NCI-H1105 (cell line): ENCODE data around the gene NFU1.

Experiments used
- DNase-seq: peaks from one replicate; lab custom pipeline; 2025; lab: John Stamatoyannopoulos, UW

NFU1 gene

GRCh38 chr2:69436938-69437750, at the start of gene NFU1:
NFU1 (minus strand) TSS chr2:69437435; CDS start chr2:69437422, 13 bp downstream.
- DNase-seq = peak; percentile 85

DNA sequence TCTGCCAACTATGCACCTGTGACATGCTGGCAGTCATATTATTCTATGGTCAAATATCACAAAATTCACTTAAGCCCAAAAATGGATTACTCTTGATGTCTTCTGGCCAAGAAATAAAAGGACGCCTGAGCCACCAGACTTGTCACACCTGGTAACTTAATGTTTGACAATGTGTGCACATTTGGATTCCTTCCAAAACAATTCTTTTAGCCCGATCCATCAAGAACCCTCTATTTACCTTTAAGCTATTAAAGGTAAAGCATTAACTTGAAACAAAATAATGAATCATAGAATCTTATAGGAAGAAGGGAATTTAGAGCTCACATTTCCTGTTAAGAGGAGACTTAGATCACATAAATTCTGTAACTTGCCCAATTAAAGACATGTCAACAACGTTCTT, 46.5 kb upstream of the NFU1 start:
- peak; percentile 65 for DNase-seq

DNA sequence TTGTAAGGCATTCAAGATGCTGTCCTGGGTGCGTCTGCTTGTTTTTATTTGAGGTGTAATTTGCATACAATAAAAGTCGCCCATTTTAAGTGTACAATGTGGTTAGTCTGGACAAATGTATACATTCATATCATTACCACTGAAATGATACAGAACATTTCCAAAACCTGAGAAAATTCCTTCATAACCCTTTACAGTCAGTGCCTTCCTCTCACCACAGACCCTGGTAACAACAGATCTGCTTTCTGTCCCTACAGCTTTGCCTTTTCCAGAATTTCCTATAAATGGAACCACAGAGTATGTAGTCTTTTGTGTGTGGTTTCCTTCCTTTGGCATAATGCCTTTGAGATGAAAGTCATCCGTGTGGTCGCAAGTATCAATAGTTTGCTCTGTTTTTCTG, 45.8 kb upstream of the NFU1 start:
- DNase-seq = no peak

DNA sequence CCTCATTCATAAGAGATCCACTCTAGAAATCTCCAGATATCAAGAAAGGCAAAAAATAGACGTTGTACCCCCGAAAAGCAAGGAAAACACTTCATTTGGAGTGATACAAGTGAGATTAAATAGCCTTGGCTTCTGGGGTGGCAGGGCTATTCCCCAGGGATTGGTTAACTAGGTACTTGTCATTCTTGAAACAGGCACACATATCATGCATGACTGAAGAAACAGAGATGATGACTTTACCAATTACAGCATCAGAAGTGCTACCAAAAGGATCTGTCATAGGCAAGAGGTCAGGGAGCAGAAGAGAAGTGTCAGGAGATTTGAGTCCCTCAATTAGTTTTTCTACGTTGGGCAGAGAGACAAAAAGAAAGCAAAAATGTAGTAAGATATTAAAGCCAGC, 45.2 kb upstream of the NFU1 start:
- peak; percentile 6 for DNase-seq

GRCh38 chr2:69481421-69481820, 44.2 kb upstream of the NFU1 start:
- no peak for DNase-seq

- DNase-seq = no peak
Measured at GRCh38 chr2:69477627-69478026, 40.4 kb upstream of the NFU1 start.

- DNase-seq = no peak
Measured at GRCh38 chr2:69474688-69475087, 37.5 kb upstream of the NFU1 start.

GRCh38 chr2:69471793-69472192, 34.6 kb upstream of the NFU1 start:
- no peak for DNase-seq

DNA sequence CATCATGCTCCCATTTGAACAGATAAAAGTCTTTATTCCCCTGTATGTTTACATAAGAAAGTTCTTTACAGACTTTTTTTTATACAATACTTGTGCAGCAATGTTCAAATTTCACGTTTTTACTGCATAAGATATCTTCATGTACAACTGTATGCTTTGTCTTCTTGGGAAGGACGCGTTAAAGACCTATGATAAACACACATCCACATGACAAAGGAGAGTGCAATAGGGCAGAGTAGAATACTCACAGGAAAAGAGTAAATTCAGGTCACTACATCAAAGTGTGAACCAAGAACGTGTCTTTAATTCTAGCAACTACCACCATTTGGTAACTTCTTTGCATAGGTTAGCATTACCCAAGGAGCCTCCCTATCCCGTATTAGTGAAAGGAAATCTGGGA, 33.7 kb upstream of the NFU1 start:
- DNase-seq = no peak

- no peak for DNase-seq
Measured at GRCh38 chr2:69469784-69470183, 32.5 kb upstream of the NFU1 start.

GRCh38 chr2:69469375-69469774, 32.1 kb upstream of the NFU1 start:
- no peak for DNase-seq

DNA sequence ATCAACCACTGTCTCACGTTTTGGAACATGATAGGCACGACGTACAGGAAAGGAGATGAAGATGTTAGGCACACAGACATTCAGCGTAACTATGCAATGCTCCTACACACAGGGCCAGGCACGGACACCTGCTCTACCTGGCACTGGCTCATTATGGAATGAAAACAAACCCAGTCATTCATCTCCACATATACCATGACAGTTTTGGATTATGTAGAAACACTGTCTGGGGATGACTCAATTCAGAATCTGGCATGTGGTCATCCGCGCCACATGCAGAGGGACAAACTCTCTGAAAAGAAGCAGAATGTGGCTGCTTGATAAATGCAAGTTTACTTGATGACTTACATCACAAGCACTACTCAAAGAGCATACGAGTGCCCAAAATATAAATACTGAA, 29.5 kb upstream of the NFU1 start:
- no peak for DNase-seq

- no peak for DNase-seq
Measured at GRCh38 chr2:69465513-69466456, 28.6 kb upstream of the NFU1 start.

GRCh38 chr2:69464575-69464974, 27.3 kb upstream of the NFU1 start:
- no peak for DNase-seq

GRCh38 chr2:69462780-69463179, 25.5 kb upstream of the NFU1 start:
- DNase-seq = no peak

DNA sequence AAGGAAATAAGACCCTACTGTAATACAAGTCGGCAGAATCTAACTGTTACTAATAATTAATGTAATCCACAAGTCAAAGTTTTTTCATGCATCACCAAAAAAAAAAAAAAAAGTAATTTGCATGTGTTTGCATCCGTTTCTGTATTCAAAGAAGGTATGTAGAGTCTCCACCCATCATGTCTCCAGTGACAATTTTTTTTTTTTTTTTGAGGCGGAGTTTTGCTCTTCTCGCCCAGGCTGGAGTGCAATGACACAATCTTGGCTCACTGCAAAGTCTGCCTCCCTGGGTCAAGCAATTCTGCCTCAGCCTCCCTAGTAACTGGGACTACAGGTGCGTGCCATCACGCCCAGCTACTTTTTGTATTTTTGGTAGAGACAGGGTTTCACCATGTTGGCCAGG, 24.2 kb upstream of the NFU1 start:
- DNase-seq = no peak

DNA sequence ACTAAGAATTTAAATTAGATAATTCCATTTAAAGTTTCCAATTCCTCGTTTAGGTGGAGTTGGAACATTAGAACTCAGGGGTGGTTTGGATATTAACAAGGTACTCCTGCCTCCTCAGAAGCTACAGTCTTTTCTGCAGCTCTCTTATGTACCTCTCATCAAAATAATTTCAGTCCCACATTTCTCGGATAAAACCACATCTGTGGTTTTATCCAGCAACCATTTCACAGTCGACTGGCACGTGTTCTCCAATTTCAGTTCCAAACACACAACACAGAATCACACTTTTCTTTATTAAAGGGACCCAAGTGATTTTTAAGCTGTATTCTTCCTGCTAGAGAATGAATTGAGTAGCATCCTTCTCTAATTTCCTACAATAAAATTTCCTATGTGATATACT, 22.7 kb upstream of the NFU1 start:
- DNase-seq = no peak

DNA sequence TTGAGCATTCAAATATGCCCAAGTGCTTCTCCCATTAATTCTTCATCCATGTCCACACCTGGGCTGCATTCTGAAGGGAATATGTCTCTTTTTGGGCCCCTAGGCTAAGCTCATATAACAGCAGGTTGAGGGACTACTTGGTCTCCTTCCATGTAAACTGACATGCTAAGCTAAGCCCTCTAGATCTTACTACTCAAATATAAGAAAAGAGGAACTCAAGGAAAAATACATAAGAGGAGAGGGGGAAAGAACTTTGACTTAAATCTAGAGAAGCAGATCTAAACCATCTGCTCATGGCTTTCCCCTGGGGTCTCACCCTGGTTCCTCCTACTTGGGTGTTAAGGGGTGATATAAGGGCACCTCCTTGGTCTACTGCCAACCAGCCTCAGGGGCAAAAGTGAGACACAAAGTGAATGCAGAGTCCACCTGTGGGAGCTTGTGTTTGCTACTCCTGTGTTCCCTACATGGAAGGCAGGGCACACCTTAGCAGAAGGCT, 19.8 kb upstream of the NFU1 start:
- DNase-seq = no peak

DNA sequence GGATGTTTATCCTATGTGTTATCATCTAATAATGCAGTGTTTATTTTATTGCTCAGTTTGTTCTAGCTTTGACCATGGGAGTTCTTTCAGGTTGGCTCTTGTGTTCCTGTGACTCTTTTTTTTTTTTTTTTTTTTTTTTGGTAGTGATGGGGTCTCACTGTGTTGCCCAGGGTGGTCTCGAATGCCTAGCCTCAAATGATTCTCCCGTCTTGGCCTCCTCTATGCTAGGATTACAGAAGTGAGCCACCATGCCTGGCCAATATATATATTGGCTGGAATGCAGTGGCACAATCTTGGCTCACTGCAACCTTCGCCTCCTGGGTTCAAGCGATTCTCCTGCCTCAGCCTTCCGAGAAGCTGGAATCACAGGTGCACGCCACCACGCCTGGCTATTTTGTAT, 18.9 kb upstream of the NFU1 start:
- DNase-seq = no peak

- DNase-seq = no peak
Measured at GRCh38 chr2:69454976-69455375, 17.7 kb upstream of the NFU1 start.

GRCh38 chr2:69453475-69454129, 16.4 kb upstream of the NFU1 start:
- DNase-seq = no peak

DNA sequence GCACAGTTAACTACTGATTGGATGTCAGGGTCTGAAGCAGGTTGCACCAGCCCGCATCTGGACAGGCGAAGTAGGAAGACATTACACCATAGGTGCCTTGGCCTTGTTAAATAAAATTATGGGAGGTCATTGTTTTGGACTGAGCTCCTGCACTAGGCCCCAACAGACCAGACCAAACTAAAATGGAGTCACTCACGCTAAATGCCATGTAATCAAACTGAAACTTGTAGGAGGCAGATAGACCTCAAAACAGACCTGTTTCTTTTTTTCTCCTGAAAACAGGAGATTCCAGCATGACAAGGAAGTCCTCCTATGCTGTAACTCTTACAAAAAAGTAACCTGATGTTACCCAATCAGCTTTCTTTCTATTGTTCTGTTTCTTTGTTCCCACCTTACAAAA, 15.5 kb upstream of the NFU1 start:
- no peak for DNase-seq
